Stimulated activated naive CD4-positive, alpha-beta T cell (primary cell): ENCODE measurements around the gene ABHD5.

Experiments used
- DNase-seq, 6 experiments: peaks; one replicate each; lab custom pipeline; 2025; lab: John Stamatoyannopoulos, UW

Gene ABHD5

DNA sequence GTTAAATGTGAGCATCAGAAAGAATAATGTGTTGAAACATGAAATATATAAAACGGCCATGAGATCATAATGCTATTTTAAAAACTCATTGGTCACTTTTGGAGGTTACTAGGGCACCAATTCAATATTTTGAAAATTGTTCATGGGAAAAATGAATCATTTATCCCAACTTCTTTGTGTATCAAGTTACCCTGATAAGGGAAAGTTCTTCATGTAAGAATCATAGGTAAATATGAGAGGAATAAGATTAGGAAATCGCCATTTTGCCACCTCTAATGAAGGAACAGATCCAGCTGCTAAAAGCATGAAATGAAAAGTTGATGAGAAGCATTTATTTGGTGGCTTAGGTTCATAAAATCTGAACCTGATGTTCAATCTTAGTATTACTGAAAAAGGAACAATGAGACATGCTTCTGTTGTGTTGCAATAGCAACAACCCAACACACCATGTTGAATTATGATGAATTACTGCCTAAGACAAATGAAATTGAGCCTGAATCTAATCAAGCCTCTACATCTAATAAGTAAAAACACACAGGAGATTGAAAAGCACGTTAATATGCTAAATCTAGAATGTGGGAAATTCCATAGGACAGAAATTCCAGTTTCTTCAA, 32.5 kb downstream of the ABHD5 start:
- DNase-seq: no peak

DNA sequence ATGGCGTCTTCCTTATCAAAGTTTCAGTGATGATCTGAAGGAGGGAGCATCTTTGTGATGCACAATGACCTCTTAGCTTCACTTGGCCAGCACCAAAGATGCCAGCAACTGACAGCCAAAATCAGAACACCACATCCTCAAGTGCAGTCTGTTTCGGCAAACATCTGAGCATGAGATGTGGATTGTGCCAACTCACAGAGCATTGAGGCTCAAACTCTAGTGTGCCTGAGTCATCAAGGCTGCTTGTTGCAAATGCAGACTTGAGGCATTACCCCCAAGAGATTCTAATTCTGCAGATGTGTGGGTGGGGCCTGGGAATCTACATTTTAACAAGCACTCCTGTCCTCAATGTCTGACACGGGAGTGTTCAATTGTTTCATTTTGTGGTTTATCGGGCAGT, 35.8 kb downstream of the ABHD5 start:
- no peak for DNase-seq

DNA sequence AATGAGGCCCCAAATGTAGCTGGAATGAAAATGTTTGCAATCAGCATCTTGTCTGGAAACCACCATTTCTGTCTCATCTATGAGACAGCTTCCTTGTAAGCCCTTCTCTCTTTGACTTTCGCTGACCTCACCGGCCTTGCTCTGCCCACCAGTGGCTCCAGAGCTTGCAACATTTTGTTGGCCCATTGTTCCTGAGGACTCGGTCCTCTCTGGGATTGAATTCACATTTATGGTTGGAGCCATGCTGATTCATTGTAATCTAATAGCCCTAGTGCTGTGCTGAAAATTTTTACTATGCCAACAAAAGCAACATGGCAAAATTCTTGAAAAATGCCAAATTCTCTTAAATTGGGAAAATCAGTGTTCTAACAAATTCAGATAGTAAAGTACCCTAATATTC, 37.2 kb downstream of the ABHD5 start:
- no peak for DNase-seq

DNA sequence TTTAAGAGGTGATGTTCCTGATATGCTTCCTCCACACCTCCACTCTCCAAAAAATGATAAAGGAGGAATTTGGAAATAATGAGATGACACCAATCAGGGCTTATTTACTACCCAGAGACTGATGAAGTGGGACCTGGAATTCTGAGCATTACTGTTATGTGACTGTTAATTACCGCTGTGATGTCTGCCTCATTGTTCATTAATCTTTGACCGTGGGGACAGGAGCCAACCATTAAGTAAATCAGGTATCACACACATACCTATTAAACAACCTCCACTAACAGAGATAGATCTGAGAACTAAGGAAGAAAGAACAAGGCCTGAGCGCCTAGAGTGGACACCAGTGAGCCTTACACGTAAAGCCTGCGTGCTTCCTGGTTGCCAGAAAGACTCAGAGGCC, 37.7 kb downstream of the ABHD5 start:
- no peak for DNase-seq

DNA sequence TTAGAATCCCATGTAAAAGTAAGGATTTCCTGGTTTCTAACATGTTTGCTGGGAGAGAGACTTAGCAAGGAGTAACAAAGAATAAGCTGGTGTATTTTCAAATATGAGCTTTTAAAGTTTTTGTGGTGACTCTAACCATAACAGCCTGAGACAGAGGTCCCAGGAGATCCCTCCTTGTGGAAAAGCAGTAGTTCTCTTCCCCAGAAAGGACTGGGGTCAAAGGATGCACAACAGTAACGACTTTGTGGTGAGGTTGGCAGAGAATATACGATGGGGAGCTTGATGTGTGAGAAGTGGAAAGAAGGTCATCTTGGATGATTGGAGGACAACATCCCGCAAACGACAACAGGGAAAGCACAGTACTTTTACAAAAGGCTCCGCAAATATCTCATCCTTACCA, 38.2 kb downstream of the ABHD5 start:
- DNase-seq: no peak

DNA sequence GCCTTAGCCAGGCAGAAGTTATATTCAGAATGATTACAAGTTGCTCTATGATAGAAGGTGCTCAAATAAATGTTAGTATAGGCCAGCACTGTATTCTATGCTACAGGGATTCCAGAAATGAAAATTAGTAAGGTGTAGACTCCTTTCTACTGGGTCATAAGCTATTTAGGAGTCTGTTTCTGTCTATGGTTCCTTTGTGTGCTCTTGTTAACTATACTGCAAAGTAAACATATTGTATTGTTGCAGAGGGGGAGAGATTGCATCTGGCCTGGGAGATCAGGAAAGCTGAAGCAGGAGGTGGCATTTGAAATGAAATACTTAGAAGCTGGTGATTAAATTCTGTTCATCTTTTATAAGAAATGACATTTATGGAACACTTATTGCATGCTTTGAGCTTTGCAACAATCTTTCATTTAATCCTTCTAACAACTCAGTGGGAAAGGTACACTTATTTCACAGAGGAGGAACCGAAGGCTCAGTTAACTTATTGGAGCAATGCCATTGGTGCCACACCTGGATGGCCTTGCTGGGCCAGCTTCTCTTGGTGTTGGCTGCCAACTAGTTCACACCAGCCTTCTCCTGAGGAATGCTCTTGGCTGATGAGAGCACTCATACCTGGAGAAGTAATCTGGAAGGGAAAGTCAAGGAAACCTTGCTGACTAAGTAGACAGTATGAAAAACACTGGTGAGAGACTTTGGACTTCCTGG, 39.1 kb downstream of the ABHD5 start:
- no peak for DNase-seq

DNA sequence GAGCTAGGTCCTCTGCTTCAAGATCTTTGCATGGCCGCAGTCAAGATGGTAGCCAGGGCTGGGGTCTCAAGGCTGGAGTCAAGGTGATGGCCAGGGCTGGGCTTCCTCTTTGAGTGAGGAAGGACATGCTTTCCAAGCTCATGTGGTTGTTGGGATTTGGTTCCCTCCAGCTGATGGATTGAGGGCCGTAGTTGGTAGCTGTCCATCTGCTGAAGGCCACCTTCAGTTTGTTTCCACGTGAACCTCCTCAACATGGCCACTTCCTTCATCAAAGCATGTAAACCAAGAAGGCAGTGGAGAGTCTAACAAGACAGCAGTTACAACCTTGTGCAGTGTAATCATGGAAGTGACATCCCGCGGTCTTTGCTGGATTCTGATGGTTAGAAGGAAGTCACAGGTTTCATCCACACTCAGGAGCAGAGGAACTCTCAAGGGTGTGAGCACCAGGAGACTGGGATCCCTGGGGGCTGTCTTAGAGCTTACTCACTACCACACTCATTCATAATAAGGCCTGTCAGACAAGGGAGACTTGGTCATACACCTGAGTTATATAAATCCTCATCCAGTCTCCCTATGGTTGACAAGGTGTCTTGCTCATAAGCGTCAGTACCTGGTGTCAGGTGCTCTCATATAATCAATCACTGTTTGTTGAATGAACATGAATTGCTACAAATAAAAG, 42.1 kb downstream of the ABHD5 start:
- DNase-seq: no peak

DNA sequence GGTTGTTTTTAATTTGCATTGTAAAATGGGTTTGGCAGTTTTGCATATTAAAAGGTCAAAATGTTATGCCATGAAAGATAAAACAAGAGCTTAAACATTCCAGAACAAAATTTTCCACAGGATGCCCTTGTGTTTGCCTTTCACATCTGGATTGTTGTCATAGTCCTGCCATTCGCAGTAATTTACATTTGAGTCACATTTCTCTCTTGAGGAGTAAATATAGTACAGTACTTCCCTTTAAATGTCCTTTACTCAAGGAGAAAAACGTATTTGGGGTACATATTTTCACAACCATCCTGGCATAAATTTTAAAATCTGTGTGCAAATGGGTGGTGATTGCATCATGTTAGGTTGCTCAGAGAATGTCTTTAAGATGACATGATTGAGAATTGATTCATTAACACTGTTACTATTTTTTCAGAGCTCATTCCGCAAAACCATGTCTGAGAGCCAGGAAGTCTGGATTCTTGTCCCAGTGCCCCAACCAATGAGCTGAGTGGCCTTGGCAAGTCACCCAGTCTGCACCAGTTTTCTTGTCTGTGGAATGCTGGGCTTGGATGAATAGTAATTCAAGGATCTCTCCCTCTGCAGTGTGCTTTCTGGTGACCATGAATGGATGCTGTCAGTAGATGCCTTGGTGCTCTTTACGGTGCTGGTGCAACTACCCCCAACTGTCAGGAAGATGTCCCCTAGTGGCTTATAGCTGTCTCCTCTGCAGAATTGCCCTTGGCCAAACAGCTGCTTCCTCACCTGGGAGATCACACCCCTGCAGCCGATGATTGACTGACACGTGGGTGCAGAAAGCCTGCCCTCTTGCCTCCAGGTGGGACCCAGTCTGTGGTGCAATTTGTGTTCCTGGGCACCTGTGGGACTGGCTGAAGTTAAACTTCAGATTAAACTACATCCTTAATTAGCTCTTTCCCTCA, 43.0 kb downstream of the ABHD5 start:
- DNase-seq: no peak

DNA sequence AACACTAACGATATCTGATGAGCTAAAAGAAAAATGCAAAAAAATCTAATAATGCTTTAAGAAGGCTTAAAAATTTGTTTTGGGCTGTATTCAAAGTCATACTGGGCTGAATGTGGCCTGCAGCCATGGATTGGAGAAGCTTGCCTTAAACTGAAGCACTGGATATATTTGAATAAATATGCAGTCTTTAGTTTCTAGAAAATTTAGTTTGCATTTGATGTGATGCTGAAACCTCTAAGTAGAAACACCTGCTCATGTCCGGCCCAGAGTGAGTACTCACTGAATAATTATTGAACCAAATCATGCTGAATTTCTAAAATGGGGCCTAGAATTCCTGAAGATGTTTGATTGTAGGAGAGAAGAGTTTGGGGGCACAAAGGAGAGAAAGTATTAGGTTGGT, 43.9 kb downstream of the ABHD5 start:
- DNase-seq: no peak

DNA sequence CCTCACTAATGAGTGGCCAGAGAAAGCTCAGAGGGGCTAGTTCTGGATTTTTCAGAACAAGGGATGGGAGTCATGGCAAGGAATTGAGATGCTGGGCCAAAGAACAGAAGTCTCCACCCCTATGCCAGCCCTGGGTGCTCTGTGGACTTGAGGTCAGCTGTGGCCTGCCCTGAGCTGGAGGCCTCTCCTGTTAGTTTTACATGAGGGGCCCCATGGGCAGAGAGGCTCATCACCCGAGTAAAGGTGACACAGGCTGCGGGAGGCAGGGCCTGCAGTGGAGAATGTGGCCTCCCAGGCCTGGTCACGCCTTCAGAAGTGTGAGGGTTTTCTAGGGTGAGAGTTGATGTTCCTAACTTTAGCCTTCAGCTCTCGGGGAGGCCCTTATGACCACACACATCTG, 44.9 kb downstream of the ABHD5 start:
- no peak for DNase-seq

DNA sequence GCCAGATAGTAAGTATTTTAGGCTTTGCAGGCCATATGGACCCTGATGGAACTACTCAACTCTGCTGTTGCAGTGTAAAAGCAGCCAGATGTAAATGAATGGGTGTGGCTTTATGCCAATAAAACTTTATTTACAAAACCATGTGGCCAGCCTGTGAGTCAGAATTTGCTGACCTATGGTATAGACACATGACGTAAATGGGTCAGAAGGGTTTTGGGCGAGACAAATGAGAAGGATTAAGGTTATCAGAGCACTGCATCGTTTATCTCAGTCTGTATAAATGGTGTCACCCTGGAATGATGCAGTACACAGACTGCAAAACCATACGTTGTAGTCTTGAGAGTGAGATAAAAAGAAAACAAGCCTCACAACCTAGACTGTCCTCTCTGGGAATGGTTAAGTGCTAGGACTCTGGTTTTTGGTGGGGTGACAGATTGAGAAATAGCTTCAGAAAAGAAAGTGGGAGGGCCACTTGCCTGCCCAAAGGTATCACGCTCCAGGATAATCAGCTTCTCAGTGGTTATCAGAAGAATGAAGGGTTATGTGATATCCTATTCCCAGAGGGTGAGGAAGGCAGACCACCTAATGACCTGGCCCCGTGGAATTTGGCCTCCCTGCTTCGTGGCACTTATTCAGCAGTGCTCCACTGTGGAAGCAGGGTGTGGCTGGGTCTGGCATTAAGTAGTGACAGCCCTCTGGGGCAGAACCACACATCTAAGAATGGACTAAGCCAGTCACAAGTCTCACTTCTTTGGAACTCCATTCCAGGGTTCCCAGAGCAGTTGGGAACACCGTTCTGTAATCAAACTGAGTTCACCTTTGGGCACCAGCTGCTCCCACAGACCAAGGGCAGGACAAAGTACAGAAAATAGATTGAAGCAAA, 46.1 kb downstream of the ABHD5 start:
- DNase-seq: no peak

DNA sequence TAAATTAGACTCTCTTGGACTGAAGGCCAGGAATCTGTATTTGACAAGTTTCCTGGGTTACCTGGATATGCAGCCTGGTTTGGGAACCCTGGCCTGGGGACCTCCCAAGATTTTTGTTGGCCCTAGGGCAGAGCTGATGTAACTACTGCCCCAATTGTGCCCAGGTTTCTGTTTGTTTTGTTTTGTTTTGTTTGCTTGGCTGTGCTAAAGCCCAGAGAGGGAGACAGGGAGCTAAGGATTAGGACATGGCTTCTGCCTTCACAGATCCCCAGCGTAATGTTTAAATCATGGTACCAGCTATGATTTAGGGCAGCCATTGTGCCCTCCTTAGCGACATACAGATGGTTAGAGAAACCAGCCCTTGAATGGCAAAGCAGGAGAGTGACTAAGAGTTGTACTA, 47.6 kb downstream of the ABHD5 start:
- DNase-seq: no peak

DNA sequence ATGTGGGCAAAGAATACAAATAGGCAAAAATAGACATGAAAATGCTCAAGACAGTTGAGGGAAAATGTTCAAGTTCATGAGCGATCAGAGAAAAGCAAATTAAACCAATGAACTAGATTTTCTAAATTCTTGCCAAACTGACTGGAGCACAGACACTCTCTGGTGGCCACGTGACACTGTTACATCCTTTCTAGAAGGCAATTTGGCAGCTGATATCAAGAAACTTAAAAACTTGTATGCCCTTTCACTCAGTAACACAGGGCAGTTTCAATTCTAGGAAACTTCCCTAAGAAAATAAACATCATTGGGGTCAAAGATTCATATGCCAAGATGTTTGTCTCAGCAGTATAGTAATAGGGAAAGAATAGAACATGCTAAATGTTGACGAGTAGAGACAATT, 52.2 kb downstream of the ABHD5 start:
- no peak for DNase-seq

DNA sequence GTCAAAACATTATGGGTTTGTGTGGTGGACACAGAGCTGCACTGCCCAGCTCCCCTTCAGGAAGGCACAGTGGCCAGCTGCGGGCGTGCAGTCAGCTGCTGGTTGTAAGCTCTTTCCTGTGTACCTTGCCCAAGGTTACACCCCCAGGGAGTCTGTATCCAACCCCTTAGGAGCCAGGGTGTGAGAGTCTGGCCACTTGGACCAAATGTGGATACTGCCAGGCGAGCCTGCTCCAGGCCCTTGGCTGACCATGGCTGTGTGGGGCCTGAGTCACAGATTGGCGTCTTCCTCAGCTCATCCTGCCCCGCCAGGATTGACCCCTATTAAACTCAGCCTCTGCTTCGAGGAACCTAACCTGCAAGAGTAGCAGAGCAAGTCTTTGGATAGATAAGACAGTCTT, 56.9 kb downstream of the ABHD5 start:
- no peak for DNase-seq

DNA sequence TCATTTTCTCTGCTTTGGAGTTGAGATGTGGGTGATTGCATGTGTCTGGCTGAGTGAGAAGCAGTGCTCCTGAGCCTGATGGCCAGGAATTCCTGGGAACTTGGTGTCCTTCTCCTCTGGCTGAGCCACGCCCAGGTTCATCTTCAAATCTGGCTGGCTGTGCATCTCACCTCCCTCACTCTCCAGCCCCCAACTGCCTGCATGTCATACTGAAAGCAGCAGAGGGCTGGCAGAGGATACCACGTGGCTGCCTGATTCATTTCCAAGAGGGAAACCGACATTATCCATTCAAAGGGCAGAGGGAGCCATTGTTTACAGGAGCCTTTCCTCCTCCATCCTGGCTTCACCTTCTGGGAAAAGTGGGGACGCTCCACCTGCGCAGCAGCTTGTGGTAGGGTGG, 57.4 kb downstream of the ABHD5 start:
- no peak for DNase-seq

DNA sequence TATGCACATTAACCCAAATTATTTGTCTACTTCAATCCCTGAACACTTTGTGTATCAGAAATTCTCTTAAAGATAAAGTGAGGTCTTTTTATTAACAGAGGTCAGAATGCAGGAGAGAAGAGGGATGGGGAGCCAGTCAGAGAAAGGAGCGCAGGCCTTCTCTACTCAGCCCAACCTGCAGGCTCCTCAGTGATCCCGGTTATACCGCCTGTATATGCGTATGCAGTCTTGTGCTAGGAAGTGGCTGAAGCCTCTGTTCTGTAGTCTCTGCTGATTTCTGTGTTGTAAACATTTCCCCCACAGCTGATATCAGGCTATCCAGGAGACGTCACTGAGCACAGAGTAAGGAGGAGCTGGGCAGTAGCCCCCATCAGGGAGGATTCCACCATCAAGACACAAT, 57.9 kb downstream of the ABHD5 start:
- no peak for DNase-seq

DNA sequence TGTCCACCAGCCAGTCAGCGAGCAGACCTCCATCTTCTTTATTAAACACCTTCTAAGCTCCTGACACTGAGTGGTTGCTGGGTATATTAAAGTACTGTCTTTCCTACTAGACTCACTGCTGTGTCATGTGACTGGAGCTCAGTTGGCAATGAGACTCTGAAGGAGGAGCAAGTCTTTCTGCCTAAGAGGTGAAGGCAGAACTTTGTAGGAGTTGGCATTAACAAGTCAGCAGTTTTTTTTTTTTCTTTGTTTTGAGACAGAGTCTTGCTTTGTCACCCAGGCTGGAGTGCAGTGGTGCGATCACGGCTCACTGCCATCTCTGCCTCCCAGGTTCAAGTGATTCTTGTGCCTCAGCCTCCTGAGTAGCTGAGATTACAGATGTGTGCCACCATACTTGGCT, 62.2 kb downstream of the ABHD5 start:
- no peak for DNase-seq

DNA sequence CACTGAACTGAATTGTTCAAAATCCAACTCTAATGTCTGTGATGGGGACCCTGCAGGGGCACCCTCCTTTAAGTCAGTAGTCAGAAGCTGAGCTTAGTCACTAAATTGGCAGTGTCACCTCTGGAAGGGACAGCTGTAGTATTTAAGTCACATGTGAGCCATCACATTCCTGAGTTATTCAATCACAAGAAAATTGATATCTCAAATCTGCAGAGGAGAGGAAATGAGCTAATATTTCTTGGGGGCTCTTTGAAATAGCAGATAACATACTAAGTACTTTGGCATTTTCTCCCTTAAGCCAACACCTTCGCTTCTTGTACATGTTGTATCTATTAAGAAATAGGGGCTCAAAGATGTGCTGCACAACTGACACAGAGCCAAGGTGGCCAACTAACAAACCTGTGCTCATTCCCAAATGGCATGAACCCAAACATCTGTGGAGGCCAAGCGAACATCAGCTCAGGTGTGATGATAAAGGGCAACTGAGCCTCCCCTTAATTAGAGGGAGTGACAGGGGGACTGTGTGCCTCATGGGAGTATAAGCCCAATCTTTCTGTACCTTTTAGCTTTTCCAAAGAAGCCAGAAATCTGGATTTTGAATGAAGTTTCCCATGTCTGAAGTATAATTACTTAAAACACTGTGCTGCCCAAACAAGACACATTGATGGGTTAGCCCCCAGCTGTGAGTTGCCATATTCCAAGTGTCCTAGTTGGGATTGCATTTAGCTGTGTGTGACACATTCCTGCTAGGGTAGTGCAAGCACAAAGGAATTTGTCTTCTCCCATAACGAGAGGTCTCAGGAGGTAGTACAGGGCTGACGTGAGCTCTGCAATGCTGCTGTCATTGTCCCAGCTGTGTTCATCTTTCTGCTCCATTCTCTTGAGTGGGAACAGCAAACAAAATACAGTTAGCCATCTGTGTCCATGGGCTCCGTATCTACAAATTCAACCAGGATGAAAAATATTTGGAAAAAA, 63.3 kb downstream of the ABHD5 start:
- no peak for DNase-seq

DNA sequence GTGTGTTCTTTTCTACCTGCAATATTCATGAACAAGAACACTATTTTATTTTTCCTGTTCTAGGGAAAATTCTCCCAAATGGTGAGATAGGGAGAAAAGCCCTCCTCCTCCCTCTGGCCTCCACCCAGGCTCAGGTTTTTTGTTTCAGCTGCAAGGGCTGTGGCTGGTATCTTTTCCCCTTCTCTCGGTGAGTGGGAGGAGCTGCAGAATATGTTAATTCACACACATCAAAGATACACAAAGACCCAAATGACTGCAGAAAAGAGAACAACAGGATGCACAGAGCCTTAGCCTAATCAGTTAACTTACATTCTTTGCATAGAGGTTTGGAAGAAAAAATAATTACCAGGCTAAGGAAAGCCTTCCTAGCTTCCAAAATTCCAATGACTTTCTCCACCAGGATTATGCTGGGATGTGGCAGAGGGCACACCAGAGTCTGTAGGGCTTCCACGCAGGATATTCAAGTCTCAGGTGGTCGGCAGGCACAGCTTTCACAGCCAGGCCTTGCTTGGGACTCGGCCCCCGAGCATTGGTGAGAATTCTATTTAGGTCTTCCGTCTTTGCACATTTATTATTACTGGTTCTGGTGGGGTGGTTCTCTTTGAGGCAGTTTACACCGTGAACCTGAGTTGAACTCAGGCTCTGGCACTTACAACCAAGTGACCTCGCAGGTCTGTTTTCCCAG, 64.9 kb downstream of the ABHD5 start:
- peak in 3 of 6 experiments; percentile 53 to 67 (median 67) for DNase-seq
